Chondrocyte (in vitro differentiated cells): ENCODE results near the gene BANP. TPM values are rescaled to one million over a fixed set of nuclear protein-coding genes. Genes with fewer than 3 reads are reported as not detected.
A peak's percentile ranks its signal among the peaks of the same experiment; 100 is the strongest.
"Not testable (repeated sequence)": the region's sequence is repeated elsewhere in the genome, so short reads cannot be mapped to it uniquely, and the experiment has no call there.

Source experiments
- DNase-seq: peaks from one replicate; pipeline ENCODE4 v3.0.0; 2021; ENCODE audit warnings: mixed read lengths, low spot score
- H3K27ac Mint-ChIP-seq: one replicate; pipeline ENCODE4 v1.8.0; 2021; ENCODE audit warnings: mild to moderate bottlenecking, moderate library complexity, mixed read lengths; ENCODE audit not compliant: unreplicated experiment
- H3K27me3 Mint-ChIP-seq: 2 replicates; pipeline ENCODE4 v1.8.0; 2021; ENCODE audit warnings: low read depth, mixed read lengths
- H3K36me3 Mint-ChIP-seq: 2 replicates; pipeline ENCODE4 v1.8.0; 2021; ENCODE audit warnings: low read depth, mixed read lengths
- H3K4me1 Mint-ChIP-seq: 2 replicates; pipeline ENCODE4 v1.8.0; 2021; ENCODE audit warnings: low read depth, mild to moderate bottlenecking, mixed read lengths
- H3K4me3 Mint-ChIP-seq: one replicate; pipeline ENCODE4 v1.8.0; 2021; ENCODE audit warnings: mild to moderate bottlenecking, moderate library complexity, mixed read lengths; ENCODE audit not compliant: unreplicated experiment
- H3K9me3 Mint-ChIP-seq: 2 replicates; pipeline ENCODE4 v1.8.0; 2021; ENCODE audit warnings: low read depth, mixed read lengths
- total RNA-seq: library from RNA; stranded (reverse); gene quantifications from 3 replicates; pipeline ENCODE4 v1.2.1, GENCODE V29; 2021
- TF ChIP-seq, protein P1 (sequence below): fragments of 200-600 bp; sonication (generic); IDR thresholded peaks from 2 replicates; pipeline ENCODE4 v1.5.0; 2021; ENCODE audit warnings: antibody characterized with exemption, mild to moderate bottlenecking, moderate library complexity

BANP gene
- total RNA-seq, 1 donor from 2014 or later = 15.0 TPM

DNA sequence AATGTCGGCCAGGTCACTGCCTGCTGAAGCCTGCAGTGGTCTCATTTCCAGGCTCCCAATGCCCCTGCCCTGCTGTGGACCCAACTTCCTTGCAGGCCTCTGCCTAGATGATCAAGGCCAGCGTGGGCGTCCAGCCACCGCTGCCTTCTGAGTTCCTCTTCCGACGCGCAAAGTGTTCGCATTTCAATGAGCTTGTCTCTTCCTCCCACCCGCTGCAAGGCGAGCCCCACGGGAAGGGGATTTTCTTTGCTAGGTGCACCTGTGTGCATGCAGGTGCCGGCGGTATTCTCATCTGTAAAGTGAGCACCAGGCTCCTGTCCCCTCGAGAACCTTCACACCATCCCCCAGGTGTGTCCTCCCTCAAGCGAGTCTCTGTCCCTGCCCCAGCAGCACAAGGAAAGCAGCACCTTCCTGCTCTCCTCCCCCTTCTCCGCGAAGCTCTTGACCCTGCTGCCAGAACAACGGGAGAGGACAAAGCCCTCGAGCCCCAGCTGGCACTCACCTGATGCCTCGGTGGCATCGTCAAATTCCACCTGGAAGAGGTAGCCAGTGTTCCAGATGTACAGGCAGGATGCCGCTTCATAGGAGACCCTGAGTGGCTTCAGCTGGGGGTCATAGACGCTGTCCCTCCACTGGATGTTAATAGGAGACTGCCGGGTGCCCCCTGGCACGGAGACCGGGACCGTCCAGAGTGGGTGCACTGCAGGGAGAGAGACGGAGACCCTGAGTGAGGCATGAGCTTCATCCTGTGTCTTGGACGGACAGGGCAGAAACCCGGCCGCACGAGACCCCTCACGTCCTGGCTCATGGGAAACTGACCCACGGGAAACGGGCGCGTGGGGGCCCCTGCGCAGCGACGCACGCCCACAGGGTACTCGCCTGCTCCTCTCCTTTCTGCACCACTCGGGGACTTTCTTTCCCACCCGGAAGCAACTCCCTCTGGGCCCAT is 24.7 kb upstream of the BANP start:
- no peak overlapping the region for H3K4me3 Mint-ChIP-seq
- no peak overlapping the region for H3K27ac Mint-ChIP-seq
- DNase-seq = no peak
- peaks cover 7% of the 10 kb centered on the region for H3K4me1 Mint-ChIP-seq
- no peaks in the 10 kb centered on the region for H3K9me3 Mint-ChIP-seq
- TF ChIP-seq, protein P1, sequence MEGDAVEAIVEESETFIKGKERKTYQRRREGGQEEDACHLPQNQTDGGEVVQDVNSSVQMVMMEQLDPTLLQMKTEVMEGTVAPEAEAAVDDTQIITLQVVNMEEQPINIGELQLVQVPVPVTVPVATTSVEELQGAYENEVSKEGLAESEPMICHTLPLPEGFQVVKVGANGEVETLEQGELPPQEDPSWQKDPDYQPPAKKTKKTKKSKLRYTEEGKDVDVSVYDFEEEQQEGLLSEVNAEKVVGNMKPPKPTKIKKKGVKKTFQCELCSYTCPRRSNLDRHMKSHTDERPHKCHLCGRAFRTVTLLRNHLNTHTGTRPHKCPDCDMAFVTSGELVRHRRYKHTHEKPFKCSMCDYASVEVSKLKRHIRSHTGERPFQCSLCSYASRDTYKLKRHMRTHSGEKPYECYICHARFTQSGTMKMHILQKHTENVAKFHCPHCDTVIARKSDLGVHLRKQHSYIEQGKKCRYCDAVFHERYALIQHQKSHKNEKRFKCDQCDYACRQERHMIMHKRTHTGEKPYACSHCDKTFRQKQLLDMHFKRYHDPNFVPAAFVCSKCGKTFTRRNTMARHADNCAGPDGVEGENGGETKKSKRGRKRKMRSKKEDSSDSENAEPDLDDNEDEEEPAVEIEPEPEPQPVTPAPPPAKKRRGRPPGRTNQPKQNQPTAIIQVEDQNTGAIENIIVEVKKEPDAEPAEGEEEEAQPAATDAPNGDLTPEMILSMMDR = no peak
- peaks cover 16% of the 10 kb centered on the region for H3K27me3 Mint-ChIP-seq
- H3K36me3 Mint-ChIP-seq = no peaks in the 10 kb centered on the region

DNA sequence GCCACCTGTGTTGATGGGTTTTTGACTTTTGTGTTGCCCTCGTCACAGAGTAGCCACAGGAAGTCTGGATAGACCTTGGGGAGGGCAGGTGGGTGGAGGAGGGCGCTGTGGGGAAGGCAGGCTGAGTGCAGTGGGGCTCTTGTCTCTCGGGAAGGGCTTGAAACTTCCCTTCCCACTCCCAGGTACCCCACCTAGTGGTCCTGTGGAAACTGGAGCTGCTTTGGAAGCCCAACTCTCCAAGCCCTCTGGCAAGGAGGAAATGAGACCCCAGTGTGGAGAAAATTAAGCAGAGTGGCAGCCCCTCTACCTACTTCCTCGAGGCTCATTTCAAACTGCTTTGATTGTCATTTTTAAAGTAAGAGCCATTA is 24.1 kb upstream of the BANP start:
- H3K4me3 Mint-ChIP-seq = no peak overlapping the region
- H3K4me1 Mint-ChIP-seq = peaks cover 7% of the 10 kb centered on the region
- peaks cover 16% of the 10 kb centered on the region for H3K27me3 Mint-ChIP-seq
- no peak overlapping the region for H3K27ac Mint-ChIP-seq
- no peak for DNase-seq
- no peaks in the 10 kb centered on the region for H3K36me3 Mint-ChIP-seq
- TF ChIP-seq, protein P1 = no peak
- H3K9me3 Mint-ChIP-seq = no peaks in the 10 kb centered on the region

DNA sequence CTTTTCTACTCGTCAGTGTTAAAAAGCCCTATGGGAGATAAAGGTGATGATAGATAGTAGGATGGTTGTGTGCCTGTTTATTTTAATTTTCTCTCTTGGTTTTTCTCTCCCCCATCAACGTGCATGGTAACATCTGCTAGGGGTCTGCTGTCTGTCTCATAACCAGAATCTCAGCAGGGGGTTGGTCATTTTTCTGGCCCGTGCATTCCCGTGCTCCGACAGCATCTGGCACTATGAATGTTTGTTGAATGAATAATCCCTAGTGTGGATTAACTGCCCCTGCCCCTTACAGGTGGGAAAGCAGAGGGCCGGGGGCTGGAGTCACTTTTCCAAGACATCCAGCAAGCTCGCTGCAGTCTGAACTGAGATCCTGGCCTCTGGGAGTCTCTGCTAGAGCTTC is 21.2 kb upstream of the BANP start:
- Mint-ChIP-seq H3K27ac (peak overlapping the region; percentile 41), H3K27me3 (peaks cover 13% of the 10 kb centered on the region), H3K9me3 (no peaks in the 10 kb centered on the region), H3K36me3 (no peaks in the 10 kb centered on the region), H3K4me1 (peaks cover 7% of the 10 kb centered on the region), H3K4me3 (no peak overlapping the region)
- TF ChIP-seq, protein P1 = no peak
- DNase-seq = no peak

DNA sequence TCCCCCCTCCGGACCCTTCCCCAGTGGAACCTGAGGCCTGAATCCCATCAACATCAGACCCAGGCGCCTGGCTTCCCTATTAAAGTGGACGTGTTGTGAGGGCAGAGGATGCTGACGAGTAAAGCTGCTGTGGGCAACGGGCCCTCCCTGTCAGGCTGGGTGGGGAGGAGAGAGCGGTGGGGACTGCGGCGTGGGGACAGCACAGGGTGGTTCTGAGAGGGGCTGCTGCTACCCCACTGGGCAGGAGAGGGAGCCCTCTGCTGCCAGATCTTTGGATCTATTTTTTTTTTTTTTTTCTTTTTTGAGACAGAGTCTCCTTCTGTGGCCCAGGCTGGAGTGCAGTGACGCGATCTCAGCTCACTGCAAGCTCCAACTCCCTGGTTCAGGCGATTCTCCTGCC is 20.8 kb upstream of the BANP start:
- Mint-ChIP-seq H3K4me3 (no peak overlapping the region), H3K27me3 (peaks cover 9% of the 10 kb centered on the region), H3K4me1 (peaks cover 7% of the 10 kb centered on the region), H3K9me3 (no peaks in the 10 kb centered on the region), H3K36me3 (no peaks in the 10 kb centered on the region), H3K27ac (peak overlapping the region; percentile 22)
- no peak for DNase-seq
- TF ChIP-seq, protein P1 = peak; percentile 67

DNA sequence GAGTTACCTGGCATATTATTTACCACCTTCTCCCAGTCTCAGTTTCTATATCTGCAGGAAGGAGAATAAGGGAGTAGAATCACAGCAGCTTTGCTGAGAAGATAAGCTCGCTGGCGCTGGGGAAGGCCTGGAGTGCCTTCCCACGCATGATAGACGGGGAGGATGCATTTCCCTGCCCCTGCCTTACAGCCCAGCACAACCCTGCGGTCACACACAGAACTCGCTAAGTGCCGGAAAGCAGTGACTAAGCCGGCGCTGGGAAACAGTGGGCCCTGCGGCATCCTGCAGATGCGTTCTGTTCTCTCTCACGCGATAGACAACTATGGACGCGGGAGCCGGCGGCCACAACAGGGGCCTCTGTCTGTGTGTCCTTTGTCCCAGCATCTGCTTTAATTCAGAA is 19.7 kb upstream of the BANP start:
- TF ChIP-seq, protein P1 = no peak
- Mint-ChIP-seq H3K4me1 (peaks cover 7% of the 10 kb centered on the region), H3K27ac (peak overlapping the region; percentile 12), H3K9me3 (no peaks in the 10 kb centered on the region), H3K36me3 (no peaks in the 10 kb centered on the region), H3K4me3 (no peak overlapping the region), H3K27me3 (peaks cover 3% of the 10 kb centered on the region)
- no peak for DNase-seq

DNA sequence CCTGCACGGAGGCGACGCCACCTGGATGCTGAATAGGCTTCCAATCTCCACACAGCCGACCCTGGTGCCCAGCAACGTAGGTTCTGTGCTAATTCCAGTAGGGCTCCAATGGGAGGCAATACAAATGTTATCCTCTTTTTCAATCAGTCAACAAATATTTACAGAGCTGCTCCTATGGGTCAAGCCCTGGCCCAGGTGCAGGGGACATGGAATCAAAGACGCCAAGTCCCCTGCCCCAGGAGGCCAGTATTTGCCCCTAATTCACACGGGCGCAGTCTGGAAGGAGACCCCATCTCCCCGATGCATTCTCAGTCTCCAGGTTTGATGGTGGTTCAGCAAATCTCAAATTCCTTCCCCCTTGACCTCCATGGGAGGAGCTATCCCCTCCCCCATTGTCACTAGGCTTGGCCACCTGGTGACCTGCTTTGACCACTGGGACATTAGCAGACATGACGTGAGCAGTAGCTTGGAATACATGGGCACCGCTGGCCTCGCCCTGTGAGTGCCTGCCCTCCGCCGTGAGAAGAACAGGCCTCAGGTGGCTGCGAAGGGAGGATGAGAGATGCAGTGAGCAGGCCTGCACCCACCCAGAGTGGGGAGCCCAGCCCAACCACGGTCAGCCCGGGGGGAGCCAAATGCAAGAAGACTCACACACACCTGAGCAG is 18.6 kb upstream of the BANP start:
- H3K9me3 Mint-ChIP-seq = not testable (repeated sequence)

More for the DNA sequence above, 18.6 kb upstream of the BANP start:
- not testable (repeated sequence) for H3K27ac Mint-ChIP-seq, H3K36me3 Mint-ChIP-seq, DNase-seq, H3K4me3 Mint-ChIP-seq, H3K4me1 Mint-ChIP-seq, H3K27me3 Mint-ChIP-seq
